OCI-LY1 (cell line): ENCODE measurements around the gene ZNF300.

ENCODE experiments used
- H2AFZ ChIP-seq: fragments of 200-600 bp; sonication (generic), shearing (Covaris generic); 2 replicates; pipeline ENCODE4 v1.6.0; 2014; ENCODE audit warnings: antibody characterized with exemption, mild to moderate bottlenecking, low read length
- H3F3A ChIP-seq: fragments of 200-600 bp; sonication (generic), shearing (Covaris generic); 2 replicates; pipeline ENCODE4 v1.6.0; 2014; ENCODE audit warnings: mild to moderate bottlenecking, antibody characterized with exemption, low read length, moderate library complexity; ENCODE audit not compliant: insufficient read depth
- H3K27ac ChIP-seq: fragments of 200-600 bp; sonication (generic); 2 replicates; pipeline ENCODE4 v1.5.1; 2014; ENCODE audit warnings: low read length, mixed run types, mild to moderate bottlenecking, low read depth; ENCODE audit not compliant: poor library complexity, severe bottlenecking
- H3K27me3 ChIP-seq: fragments of 200-600 bp; sonication (generic); 2 replicates; pipeline ENCODE4 v1.6.0; 2014; ENCODE audit warnings: antibody characterized with exemption, mild to moderate bottlenecking, low read length, moderate library complexity; ENCODE audit not compliant: insufficient read depth
- H3K36me3 ChIP-seq: fragments of 200-600 bp; sonication (generic); 2 replicates; pipeline ENCODE4 v1.6.1; 2014; ENCODE audit warnings: mild to moderate bottlenecking, antibody characterized with exemption, low read length, moderate library complexity, mixed read lengths; ENCODE audit not compliant: insufficient read depth
- H3K4me1 ChIP-seq: fragments of 200-600 bp; sonication (generic); 2 replicates; pipeline ENCODE4 v1.5.1; 2014; ENCODE audit warnings: mild to moderate bottlenecking, low read length, moderate library complexity; ENCODE audit not compliant: insufficient read depth, severe bottlenecking
- H3K4me2 ChIP-seq: fragments of 200-600 bp; sonication (generic), shearing (Covaris generic); 2 replicates; pipeline ENCODE4 v1.6.1; 2014; ENCODE audit warnings: low read length
- H3K4me3 ChIP-seq: fragments of 200-600 bp; sonication (generic); 2 replicates; pipeline ENCODE4 v1.5.1; 2014; ENCODE audit warnings: low read length, low read depth, mild to moderate bottlenecking, mixed read lengths; ENCODE audit not compliant: poor library complexity, severe bottlenecking
- H3K79me2 ChIP-seq: fragments of 200-600 bp; shearing (Covaris generic); 2 replicates; pipeline ENCODE4 v1.6.1; 2016; ENCODE audit warnings: mixed run types, low read length, mixed read lengths; ENCODE audit not compliant: insufficient read depth
- H3K9ac ChIP-seq: fragments of 200-600 bp; sonication (generic), shearing (Covaris generic); 2 replicates; pipeline ENCODE4 v1.6.1; 2014; ENCODE audit warnings: mild to moderate bottlenecking, low read length, mixed read lengths
- H3K9me2 ChIP-seq: fragments of 200-600 bp; sonication (generic), shearing (Covaris generic); 2 replicates; pipeline ENCODE4 v1.6.1; 2014; ENCODE audit warnings: low read depth, mild to moderate bottlenecking, low read length, mixed read lengths
- H3K9me3 ChIP-seq: fragments of 200-600 bp; shearing (Covaris generic); 2 replicates; pipeline ENCODE4 v1.6.1; 2014; ENCODE audit warnings: low read length, mixed read lengths
- H4K20me1 ChIP-seq: fragments of 200-600 bp; sonication (generic), shearing (Covaris generic); 2 replicates; pipeline ENCODE4 v1.6.0; 2016; ENCODE audit warnings: mild to moderate bottlenecking, low read length; ENCODE audit not compliant: insufficient read depth
- EZH2 ChIP-seq: fragments of 200-600 bp; sonication (generic), shearing (Covaris generic); IDR thresholded peaks from 2 replicates; pipeline ENCODE4 v1.8.0; 2017; ENCODE audit warnings: borderline replicate concordance, mixed run types, mild to moderate bottlenecking, antibody characterized with exemption, low read length, moderate library complexity, mixed read lengths
- TF ChIP-seq, protein P1 (sequence below): fragments of 200-600 bp; sonication (generic), shearing (Covaris generic); IDR thresholded peaks from 2 replicates; pipeline ENCODE4 v1.5.1; 2017; ENCODE audit warnings: mild to moderate bottlenecking, antibody characterized with exemption, low read length, moderate library complexity, mixed read lengths

The ZNF300 gene

DNA sequence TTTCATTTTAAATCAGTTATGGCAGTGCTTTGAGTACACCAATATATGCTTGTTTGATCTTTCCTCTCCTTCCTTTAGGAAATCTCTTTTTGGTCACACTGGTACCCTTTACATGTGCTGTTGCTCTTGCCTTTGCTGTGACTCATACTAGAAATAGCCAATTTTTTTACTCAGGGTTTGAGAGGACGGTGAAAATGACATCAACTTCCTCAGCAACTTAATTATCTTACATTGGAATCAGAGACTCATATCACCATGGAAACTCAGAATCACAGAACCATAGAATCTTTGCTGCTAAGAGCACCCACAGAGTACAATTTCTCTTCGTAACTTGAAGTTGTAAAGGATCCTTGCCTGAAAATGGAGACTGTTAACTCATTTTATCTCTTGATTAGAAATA, 13.8 kb upstream of the ZNF300 start:
- Histone ChIP-seq H4K20me1 (no peaks in the 10 kb centered on the region), H3K79me2 (no peaks in the 10 kb centered on the region), H3F3A (no peaks in the 10 kb centered on the region), H3K9ac (no peak overlapping the region), H3K36me3 (no peaks in the 10 kb centered on the region), H3K4me3 (no peak overlapping the region), H3K27ac (no peak overlapping the region), H3K27me3 (no peaks in the 10 kb centered on the region), H3K9me3 (peaks cover 2% of the 10 kb centered on the region; the same call in 1 of the 2 replicates), H2AFZ (no peak overlapping the region), H3K9me2 (no peaks in the 10 kb centered on the region), H3K4me2 (no peak overlapping the region), H3K4me1 (no peaks in the 10 kb centered on the region)
- TF ChIP-seq, protein P1, sequence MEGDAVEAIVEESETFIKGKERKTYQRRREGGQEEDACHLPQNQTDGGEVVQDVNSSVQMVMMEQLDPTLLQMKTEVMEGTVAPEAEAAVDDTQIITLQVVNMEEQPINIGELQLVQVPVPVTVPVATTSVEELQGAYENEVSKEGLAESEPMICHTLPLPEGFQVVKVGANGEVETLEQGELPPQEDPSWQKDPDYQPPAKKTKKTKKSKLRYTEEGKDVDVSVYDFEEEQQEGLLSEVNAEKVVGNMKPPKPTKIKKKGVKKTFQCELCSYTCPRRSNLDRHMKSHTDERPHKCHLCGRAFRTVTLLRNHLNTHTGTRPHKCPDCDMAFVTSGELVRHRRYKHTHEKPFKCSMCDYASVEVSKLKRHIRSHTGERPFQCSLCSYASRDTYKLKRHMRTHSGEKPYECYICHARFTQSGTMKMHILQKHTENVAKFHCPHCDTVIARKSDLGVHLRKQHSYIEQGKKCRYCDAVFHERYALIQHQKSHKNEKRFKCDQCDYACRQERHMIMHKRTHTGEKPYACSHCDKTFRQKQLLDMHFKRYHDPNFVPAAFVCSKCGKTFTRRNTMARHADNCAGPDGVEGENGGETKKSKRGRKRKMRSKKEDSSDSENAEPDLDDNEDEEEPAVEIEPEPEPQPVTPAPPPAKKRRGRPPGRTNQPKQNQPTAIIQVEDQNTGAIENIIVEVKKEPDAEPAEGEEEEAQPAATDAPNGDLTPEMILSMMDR: no peak
- no peak for TF ChIP-seq EZH2

DNA sequence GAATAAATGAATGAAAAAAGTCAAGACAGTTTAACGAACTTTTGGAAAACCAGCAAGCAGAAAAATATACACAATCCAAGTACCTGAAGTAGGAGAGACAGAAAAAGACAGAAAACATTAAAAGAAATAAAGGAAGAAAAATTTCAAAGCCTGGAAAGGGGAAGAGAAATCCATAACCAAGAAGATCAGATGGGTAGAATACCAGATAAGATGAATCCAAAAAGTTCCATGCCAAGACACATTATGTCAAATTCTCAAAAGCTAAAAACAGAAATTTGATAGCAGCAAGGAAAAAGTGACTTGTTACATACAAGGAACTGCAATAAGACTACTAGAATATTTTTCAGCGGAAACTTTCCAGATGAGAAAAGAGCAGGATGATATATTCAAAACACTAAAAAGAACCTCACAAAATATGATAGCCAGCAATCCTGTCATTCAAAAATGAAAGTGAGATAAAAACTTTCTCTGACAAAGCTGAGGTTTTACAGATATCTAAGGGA, 7.6 kb upstream of the ZNF300 start:
- Histone ChIP-seq H4K20me1 (no peaks in the 10 kb centered on the region), H2AFZ (no peak overlapping the region), H3K9me3 (peaks cover 9% of the 10 kb centered on the region)

DNA sequence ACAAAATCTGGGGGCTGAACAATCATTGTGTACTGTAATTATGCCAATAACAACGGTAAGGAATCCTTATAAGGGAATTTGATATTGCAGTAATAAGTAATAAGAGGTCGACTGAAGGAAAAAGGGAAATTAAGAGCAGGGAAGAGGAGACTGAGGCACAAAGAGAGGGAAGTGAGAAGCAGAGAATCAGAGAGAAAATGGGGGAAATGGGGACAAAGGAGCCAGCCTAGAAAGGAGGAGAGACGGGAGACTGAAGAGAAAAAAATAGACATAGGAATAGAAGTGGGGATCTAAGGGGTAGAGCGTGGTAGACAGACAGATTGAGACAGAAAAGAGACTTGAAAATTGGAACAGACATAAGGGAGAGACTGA, 518 bp upstream of the ZNF300 start:
- Histone ChIP-seq H3K9me3 (peaks cover 8% of the 10 kb centered on the region), H3K4me1 (no peaks in the 10 kb centered on the region), H3K9ac (no peak overlapping the region), H3F3A (no peaks in the 10 kb centered on the region), H4K20me1 (no peaks in the 10 kb centered on the region), H3K9me2 (no peaks in the 10 kb centered on the region), H2AFZ (no peak overlapping the region), H3K27ac (no peak overlapping the region), H3K36me3 (no peaks in the 10 kb centered on the region), H3K27me3 (no peaks in the 10 kb centered on the region), H3K79me2 (no peaks in the 10 kb centered on the region), H3K4me2 (no peak overlapping the region), H3K4me3 (no peak overlapping the region)
- TF ChIP-seq, protein P1: no peak
- TF ChIP-seq EZH2: no peak

More for the DNA sequence above, 7.6 kb upstream of the ZNF300 start:
- Histone ChIP-seq H3K9ac (no peak overlapping the region), H3K4me2 (no peak overlapping the region), H3K4me1 (no peaks in the 10 kb centered on the region), H3K27me3 (no peaks in the 10 kb centered on the region), H3K9me2 (no peaks in the 10 kb centered on the region; the same call in 1 of the 2 replicates), H3F3A (no peaks in the 10 kb centered on the region), H3K36me3 (no peaks in the 10 kb centered on the region), H3K79me2 (no peaks in the 10 kb centered on the region), H3K4me3 (no peak overlapping the region), H3K27ac (no peak overlapping the region)
- TF ChIP-seq, protein P1: no peak
- no peak for TF ChIP-seq EZH2
